NCI-H2029 (cell line): ENCODE measurements around the gene ST8SIA1.

ENCODE experiments used
- DNase-seq: peaks from one replicate; lab custom pipeline; 2025; lab: John Stamatoyannopoulos, UW

ST8SIA1 gene

GRCh38 chr12:22283006-22283506, 51.5 kb downstream of the ST8SIA1 start:
- no peak for DNase-seq

- DNase-seq: no peak
Observed at GRCh38 chr12:22282283-22282682, 52.2 kb downstream of the ST8SIA1 start.

- DNase-seq: no peak
Observed at GRCh38 chr12:22276867-22277266, 57.6 kb downstream of the ST8SIA1 start.

GRCh38 chr12:22276313-22276712, 58.2 kb downstream of the ST8SIA1 start:
- DNase-seq: no peak

- DNase-seq: no peak
Observed at GRCh38 chr12:22275843-22276242, 58.7 kb downstream of the ST8SIA1 start.

GRCh38 chr12:22272335-22273151, 62.0 kb downstream of the ST8SIA1 start:
- no peak for DNase-seq

- no peak for DNase-seq
Observed at GRCh38 chr12:22271023-22271422, 63.5 kb downstream of the ST8SIA1 start.

- DNase-seq: no peak
Observed at GRCh38 chr12:22268973-22269372, 65.5 kb downstream of the ST8SIA1 start.

GRCh38 chr12:22268406-22268805, 66.1 kb downstream of the ST8SIA1 start:
- DNase-seq: no peak

GRCh38 chr12:22266101-22266500, 68.4 kb downstream of the ST8SIA1 start:
- no peak for DNase-seq

GRCh38 chr12:22264380-22264779, 70.1 kb downstream of the ST8SIA1 start:
- no peak for DNase-seq

- DNase-seq: no peak
Observed at GRCh38 chr12:22262309-22262708, 72.2 kb downstream of the ST8SIA1 start.

GRCh38 chr12:22257100-22257499, 77.4 kb downstream of the ST8SIA1 start:
- DNase-seq: no peak

GRCh38 chr12:22256605-22257004, 77.9 kb downstream of the ST8SIA1 start:
- DNase-seq: no peak

GRCh38 chr12:22256041-22256441, 78.5 kb downstream of the ST8SIA1 start:
- DNase-seq: no peak

- DNase-seq: no peak
Observed at GRCh38 chr12:22255097-22255496, 79.4 kb downstream of the ST8SIA1 start.

- DNase-seq: no peak
Observed at GRCh38 chr12:22254478-22254877, 80.0 kb downstream of the ST8SIA1 start.

GRCh38 chr12:22252057-22252456, 82.5 kb downstream of the ST8SIA1 start:
- DNase-seq: no peak

- no peak for DNase-seq
Observed at GRCh38 chr12:22250762-22251161, 83.7 kb downstream of the ST8SIA1 start.

GRCh38 chr12:22248571-22249115, 85.9 kb downstream of the ST8SIA1 start:
- DNase-seq: no peak

GRCh38 chr12:22248121-22248520, 86.4 kb downstream of the ST8SIA1 start:
- no peak for DNase-seq

GRCh38 chr12:22246217-22246846, 88.2 kb downstream of the ST8SIA1 start:
- no peak for DNase-seq

GRCh38 chr12:22242726-22243125, 91.8 kb downstream of the ST8SIA1 start:
- DNase-seq: no peak
